ENCODE results near the gene CLEC16A. TPM values are rescaled to one million over a fixed set of nuclear protein-coding genes. Genes with fewer than 3 reads are reported as not detected.

CLEC16A gene
- total and polyA plus RNA-seq, 2 donors: 10.9 to 19.9 TPM

DNA sequence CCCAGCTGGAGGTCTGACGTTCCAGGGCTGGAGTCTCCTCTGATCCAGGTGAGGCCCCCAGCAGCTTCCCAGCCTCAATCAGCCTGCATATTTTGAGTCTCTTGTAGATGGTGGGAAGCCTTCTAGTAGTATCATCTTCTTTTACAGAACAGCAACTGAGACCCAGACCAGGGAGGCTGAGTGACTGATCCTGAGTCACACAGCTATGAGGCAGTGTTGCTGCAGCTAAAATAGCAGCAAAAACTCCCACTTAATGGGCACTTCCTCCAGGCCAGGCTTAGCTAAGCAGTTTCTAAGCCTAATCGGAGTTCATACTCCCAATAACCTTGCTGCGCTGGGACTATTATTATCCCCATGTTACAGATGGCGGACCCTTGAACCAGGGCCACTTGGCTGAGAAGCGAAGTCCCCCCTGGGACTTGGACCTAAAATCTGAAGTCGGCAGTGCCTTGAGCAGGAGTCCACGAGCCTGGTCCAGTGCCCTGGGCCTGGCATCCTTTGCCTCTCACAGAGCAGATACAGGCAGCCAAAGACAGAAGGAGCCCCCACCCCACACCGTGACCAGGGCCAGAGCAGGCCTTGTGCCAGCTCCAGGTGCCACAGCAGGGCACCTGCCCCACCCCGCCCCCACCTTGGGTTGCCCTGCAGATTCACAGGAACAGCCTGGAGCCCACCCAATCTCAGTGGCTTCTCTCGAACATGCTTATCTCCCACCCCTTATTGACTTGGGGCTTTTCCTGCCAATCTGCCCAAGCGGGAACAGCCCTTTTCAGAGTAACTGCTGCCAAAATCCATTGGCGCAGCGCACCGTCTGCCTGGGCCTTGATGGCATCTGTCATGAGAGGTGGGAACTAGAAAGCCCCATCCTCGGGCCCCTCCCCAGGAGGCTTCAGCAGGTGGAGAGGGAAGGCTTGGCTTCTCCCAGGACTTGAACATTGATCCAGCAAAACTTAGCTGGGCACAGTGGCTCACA lies 246.5 kb downstream of the CLEC16A start:
- 86% methylated on average over 15 of the region's 15 CpGs for WGBS
- DNase-seq (ENCODE audit: extremely low spot score): no peak
- Histone ChIP-seq H3K4me3 (ENCODE audit: low read depth, low read length) (no peak overlapping the region), H3K36me3 (ENCODE audit: insufficient read depth) (no peaks in the 10 kb centered on the region), H3K27ac (ENCODE audit: low read depth) (no peak overlapping the region), H3K4me1 (ENCODE audit: insufficient read depth) (no peaks in the 10 kb centered on the region)

DNA sequence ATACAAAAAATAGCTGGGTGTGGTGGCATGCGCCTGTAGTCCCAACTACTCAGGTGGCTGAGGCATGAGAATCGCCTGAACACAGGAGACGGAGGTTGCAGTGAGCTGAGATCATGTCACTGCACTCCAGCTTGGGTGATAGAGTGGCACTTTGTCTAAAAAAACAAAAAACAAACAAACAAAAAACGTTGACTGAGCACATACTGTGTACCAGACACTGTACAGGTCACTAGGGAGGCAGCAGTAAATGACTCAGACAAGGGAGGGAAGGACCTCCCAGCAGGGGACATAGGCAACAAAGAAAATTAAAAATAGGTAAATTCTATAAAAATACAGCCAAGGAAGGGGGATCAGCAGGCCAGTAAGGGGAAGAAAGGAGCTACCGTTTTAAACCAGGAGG lies 247.3 kb downstream of the CLEC16A start:
- WGBS: 80% methylated on average over 5 of the region's 5 CpGs
- H3K4me1 ChIP-seq (ENCODE audit: insufficient read depth): no peaks in the 10 kb centered on the region
- H3K4me3 ChIP-seq (ENCODE audit: low read depth, low read length): no peak overlapping the region
- no peak overlapping the region for H3K27ac ChIP-seq (ENCODE audit: low read depth)
- H3K36me3 ChIP-seq (ENCODE audit: insufficient read depth): no peaks in the 10 kb centered on the region
- no peak for DNase-seq (ENCODE audit: extremely low spot score)

DNA sequence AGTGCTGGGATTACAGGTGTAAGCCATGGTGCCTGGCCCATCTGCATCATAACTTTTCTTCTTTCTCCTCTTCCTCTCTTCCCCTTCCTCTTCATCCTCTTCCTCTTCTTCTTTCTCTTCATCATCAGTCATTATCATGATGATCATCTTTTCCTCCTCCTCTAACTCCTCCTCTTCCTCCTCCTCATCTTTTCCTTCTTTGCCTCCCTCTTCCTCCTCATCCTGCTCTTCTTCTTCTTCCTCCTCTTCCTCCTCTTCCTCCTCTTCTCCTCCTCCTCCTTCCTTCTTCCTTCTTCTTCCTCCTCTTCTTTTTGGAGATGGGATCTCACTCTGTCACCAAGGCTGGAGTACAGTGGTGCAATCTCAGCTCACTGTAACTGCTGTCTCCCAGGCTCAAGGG lies 249.1 kb downstream of the CLEC16A start:
- DNase-seq (ENCODE audit: extremely low spot score): no peak
- no peaks in the 10 kb centered on the region for H3K36me3 ChIP-seq (ENCODE audit: insufficient read depth)
- H3K4me3 ChIP-seq (ENCODE audit: low read depth, low read length): no peak overlapping the region
- H3K27ac ChIP-seq (ENCODE audit: low read depth): no peak overlapping the region
- no peaks in the 10 kb centered on the region for H3K4me1 ChIP-seq (ENCODE audit: insufficient read depth)

DNA sequence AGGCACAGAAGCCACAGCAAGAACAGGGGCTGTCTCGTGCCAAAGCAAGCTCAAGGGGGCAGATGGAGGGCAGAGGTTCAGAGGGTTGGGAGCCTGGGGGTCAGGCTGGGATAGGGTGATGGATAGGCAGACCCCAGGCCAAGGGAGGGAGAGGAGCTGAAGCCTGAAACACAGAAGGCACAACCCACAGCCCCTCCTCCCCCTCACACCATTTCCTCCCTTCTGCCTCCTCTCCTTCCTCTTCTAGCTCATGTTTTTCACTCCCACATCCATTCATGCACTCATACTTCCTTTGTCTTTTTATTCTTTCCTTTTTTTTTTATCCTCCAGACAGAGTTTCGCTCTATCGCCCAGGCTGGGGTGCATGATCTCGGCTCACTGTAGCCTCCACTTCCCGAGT lies 250.5 kb downstream of the CLEC16A start:
- no peaks in the 10 kb centered on the region for H3K36me3 ChIP-seq (ENCODE audit: insufficient read depth)
- WGBS: 77% methylated on average over 5 of the region's 5 CpGs

DNA sequence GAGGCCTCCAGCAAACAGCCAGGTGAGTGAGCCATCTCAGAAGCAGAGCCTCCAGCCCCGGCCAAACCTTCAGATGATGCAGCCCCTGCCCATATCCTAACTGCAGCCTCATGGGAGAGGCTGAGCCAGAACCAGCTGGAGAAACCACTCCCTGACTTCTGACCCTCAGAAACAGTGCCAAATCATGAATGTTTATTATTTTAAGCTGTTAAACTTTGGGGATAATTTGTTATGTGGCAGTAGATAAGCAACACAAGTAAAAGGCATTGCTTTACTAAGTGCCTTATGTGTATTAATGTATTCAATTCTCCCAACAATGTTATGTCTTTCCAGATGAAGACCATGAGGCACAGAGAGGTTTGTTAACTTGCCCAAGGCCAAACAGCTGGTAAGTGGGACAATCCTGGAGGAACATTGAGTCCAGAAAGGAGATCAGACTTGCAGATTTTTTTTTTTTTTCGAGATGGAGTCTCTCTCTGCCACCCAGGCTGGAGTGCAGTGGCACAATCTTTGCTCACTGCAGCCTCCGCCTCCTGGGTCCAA lies 252.0 kb downstream of the CLEC16A start:
- Histone ChIP-seq H3K27ac (ENCODE audit: low read depth) (no peak overlapping the region), H3K4me1 (ENCODE audit: insufficient read depth) (no peaks in the 10 kb centered on the region), H3K36me3 (ENCODE audit: insufficient read depth) (no peaks in the 10 kb centered on the region), H3K4me3 (ENCODE audit: low read depth, low read length) (no peak overlapping the region)
- DNase-seq (ENCODE audit: extremely low spot score): no peak
- WGBS: 57% methylated on average over 3 of the region's 3 CpGs

More for the DNA sequence above, 250.5 kb downstream of the CLEC16A start:
- Histone ChIP-seq H3K4me3 (ENCODE audit: low read depth, low read length) (no peak overlapping the region), H3K27ac (ENCODE audit: low read depth) (no peak overlapping the region), H3K4me1 (ENCODE audit: insufficient read depth) (no peaks in the 10 kb centered on the region)
- no peak for DNase-seq (ENCODE audit: extremely low spot score)

DNA sequence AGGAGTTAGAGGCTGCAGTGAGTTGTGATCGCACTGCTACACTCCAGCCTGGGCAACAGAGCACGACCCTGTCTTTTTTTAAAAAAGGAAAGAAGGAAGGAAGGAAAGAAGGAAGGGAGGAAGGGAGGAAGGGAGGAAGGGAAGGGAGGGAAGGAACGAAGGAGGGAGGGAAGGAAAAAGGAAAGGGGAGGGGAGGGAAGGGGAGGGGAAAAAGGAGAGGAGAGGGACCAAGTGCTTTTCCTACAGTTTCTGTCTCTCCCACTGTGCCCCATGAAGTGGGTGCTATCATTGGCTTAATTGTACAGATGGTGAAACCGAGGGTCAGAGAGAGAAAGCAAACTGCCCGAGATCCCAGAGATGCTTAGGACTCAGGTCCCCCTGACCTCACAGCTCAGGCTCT lies 254.0 kb downstream of the CLEC16A start:
- Histone ChIP-seq H3K4me3 (ENCODE audit: low read depth, low read length) (no peak overlapping the region), H3K36me3 (ENCODE audit: insufficient read depth) (no peaks in the 10 kb centered on the region), H3K27ac (ENCODE audit: low read depth) (no peak overlapping the region), H3K4me1 (ENCODE audit: insufficient read depth) (no peaks in the 10 kb centered on the region)
- DNase-seq (ENCODE audit: extremely low spot score): no peak
- WGBS: 84% methylated on average over 5 of the region's 5 CpGs

DNA sequence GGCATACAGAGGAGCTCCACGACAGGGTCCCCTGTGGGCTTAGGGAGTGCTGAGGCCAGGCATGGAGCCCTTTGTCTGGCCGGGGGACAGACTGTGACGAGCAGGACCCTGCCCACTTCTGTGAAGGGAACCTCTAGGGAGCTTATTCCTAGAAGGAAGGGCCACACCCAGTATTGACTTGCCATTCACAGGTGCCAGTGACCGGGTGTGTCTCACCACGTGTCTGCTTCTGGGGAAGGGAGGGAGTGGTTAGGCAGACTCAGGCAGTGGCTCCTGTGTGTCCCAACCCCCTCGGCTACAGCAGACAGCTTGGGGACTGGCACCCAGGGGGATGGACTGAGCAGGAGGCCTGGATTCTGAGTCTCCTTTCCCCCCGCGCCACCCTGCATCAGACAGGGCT lies 254.5 kb downstream of the CLEC16A start:
- DNase-seq (ENCODE audit: extremely low spot score): no peak
- WGBS: 65% methylated on average over 8 of the region's 8 CpGs
- Histone ChIP-seq H3K4me1 (ENCODE audit: insufficient read depth) (no peaks in the 10 kb centered on the region), H3K4me3 (ENCODE audit: low read depth, low read length) (no peak overlapping the region), H3K36me3 (ENCODE audit: insufficient read depth) (no peaks in the 10 kb centered on the region), H3K27ac (ENCODE audit: low read depth) (no peak overlapping the region)

DNA sequence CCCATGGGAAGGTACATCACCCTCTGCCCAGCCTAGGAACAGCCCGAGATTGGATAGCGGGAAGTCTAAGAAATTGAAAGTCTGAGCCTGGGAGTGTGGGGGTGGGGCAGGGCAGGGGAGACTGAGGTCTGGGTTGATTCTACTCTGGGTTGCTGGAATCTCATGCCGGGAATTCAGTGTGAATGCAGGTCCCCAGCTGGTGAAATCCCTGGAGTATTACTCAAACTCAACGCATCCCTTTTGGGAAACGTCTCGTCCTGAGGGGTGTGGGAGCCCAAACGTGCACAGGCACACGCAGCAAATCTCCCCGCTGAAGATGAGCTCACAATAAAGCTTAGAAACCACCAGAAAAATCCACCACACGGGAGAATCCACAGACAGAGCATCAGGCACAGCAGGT lies 256.2 kb downstream of the CLEC16A start:
- no peak overlapping the region for H3K4me3 ChIP-seq (ENCODE audit: low read depth, low read length)
- H3K27ac ChIP-seq (ENCODE audit: low read depth): no peak overlapping the region
- no peak for DNase-seq (ENCODE audit: extremely low spot score)
- H3K4me1 ChIP-seq (ENCODE audit: insufficient read depth): no peaks in the 10 kb centered on the region
- no peaks in the 10 kb centered on the region for H3K36me3 ChIP-seq (ENCODE audit: insufficient read depth)
- 82% methylated on average over 10 of the region's 10 CpGs for WGBS

DNA sequence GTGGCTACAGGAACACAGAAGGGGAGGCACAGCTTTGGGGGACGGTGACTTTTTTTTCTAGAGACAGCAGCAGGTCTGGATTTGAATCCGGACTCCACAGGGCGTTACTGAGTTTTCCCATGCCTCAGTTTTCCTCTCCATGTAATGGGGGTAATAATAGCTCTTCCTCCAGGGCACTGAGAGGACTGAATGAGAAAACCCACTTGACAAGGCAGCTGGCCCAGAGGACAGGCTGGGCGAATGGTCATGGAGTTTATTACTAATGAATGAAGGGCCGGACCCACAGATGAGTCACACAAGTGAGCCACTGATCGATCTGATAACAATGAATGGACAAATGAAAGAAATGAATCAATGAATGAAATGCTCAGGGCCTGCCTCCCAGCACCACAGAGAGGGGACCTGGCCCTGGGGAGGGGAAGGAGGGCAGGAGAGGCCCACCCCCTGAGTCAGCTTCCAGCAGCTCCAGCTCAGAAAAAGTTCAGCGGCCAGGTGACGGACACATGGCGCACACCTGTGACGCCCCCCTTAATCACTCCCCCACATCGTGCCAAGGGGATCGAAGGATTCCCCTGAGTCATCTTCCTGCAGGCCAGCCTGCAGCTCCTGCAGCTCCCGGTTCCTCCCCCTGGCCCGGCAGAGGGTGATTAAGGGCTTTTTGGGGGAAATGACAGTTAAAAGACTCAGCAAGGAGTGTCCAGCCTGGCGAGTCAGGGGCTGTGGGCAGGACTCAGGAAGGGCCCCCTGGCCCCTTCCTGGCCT lies 257.3 kb downstream of the CLEC16A start:
- no peak overlapping the region for H3K27ac ChIP-seq (ENCODE audit: low read depth)
- H3K4me3 ChIP-seq (ENCODE audit: low read depth, low read length): no peak overlapping the region
- H3K36me3 ChIP-seq (ENCODE audit: insufficient read depth): no peaks in the 10 kb centered on the region
- no peaks in the 10 kb centered on the region for H3K4me1 ChIP-seq (ENCODE audit: insufficient read depth)
- no peak for DNase-seq (ENCODE audit: extremely low spot score)
- WGBS: 60% methylated on average over 15 of the region's 15 CpGs

DNA sequence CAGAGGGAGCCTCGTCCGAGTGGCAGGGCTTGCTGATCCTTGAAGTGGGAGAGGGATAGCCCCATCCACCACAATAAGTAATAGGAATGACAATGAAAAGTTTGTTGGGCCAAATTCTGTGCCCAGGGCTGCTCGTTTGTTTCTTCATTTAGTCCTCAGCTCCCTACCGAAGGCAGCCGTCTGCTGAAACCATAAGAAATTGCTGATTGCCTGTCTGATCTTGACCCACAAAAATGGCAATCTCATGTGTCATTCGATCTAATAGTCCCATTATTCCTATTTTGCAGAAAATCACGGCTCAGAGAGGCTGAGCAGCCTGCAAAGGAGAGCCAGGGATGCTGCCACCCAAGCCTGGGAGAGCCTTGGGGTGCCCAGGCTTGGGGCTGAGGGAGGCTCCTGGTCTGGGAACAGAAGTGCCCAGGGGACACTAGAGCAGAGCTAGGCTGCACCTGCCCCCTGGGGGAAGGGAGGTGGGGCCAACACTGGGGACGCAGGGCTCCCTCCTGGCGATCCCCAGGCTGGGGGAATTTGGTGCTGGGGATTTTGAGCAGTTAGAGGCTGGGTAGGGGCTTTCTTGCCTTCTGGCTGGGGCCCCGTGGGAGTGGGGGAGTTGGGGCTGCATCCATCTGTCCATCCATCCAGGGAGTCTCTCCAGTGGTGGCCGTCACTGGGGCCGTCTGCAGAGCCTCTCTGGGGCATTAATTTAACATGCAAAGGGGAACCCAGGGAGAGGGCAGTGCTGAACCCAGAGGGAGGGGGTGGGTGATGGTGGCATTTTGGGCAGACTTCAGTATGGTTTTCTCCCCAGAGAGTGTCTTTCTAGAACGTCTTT lies 258.1 kb downstream of the CLEC16A start:
- DNase-seq (ENCODE audit: extremely low spot score): no peak
- H3K4me3 ChIP-seq (ENCODE audit: low read depth, low read length): no peak overlapping the region
- H3K4me1 ChIP-seq (ENCODE audit: insufficient read depth): no peaks in the 10 kb centered on the region
- H3K27ac ChIP-seq (ENCODE audit: low read depth): no peak overlapping the region
- WGBS: 65% methylated on average over 13 of the region's 13 CpGs
- H3K36me3 ChIP-seq (ENCODE audit: insufficient read depth): no peaks in the 10 kb centered on the region

DNA sequence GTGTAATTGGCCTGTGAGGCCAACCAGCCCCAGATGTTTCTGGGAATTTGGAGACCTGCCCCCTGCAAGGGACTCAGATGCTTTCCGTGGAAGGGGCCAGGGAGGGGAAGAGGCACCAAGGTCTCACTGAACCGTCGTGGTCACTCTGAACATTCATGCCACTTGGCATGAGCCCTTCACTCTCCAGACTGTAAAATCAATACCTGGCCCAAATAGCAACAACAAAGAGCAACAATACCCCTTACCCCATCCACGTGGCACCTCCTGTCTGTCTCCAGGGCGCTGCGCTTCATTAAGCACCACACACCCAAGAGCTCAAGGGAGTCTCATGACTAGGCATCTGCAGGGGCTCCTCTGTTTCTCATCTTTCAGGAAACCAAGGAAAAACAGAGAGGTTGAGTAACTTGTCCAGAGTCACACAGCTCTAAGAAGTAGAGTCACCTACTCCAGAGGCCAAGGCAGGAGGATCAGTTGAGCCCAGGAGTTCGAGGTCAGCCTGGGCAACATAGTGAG lies 258.8 kb downstream of the CLEC16A start:
- 75% methylated on average over 7 of the region's 7 CpGs for WGBS
- DNase-seq (ENCODE audit: extremely low spot score): no peak
- Histone ChIP-seq H3K36me3 (ENCODE audit: insufficient read depth) (no peaks in the 10 kb centered on the region), H3K27ac (ENCODE audit: low read depth) (no peak overlapping the region), H3K4me1 (ENCODE audit: insufficient read depth) (no peaks in the 10 kb centered on the region), H3K4me3 (ENCODE audit: low read depth, low read length) (no peak overlapping the region)

DNA sequence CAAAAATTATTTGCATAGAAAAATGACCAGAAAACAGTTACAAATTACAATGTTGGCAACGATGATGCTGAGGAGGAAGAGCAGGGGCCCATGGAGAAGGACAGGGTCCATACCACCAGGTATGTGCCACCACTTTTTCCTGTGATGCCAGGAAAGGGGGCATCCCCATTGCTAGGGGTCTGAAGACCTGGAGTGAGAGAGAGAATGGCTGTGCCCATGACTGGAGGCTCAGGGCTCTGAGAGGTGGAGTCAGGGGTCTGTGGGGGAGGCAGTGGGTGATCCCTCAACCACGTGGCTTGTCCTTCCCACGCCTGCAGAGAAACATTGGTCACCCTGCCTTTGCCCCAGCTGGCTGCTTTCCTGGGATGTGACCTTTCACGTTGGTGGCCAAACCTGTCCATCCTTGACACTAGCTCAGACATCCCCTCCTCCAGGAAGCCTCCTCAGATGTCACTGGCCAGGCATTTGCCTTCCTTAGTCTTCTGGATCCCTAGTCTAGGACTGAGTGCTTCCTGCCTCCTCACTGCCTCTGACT lies 260.2 kb downstream of the CLEC16A start:
- Histone ChIP-seq H3K4me3 (ENCODE audit: low read depth, low read length) (no peak overlapping the region), H3K36me3 (ENCODE audit: insufficient read depth) (no peaks in the 10 kb centered on the region), H3K27ac (ENCODE audit: low read depth) (no peak overlapping the region), H3K4me1 (ENCODE audit: insufficient read depth) (no peaks in the 10 kb centered on the region)
- WGBS: 76% methylated on average over 4 of the region's 4 CpGs
- no peak for DNase-seq (ENCODE audit: extremely low spot score)
